ENCODE data around the gene PRR15L. TPM values are rescaled to one million over a fixed set of nuclear protein-coding genes. Genes with fewer than 3 reads are reported as not detected.
A peak's percentile ranks its signal among the peaks of the same experiment; 100 is the strongest.

Gene PRR15L
- total and polyA plus RNA-seq, 11 donors = 0.04 to 2.7 TPM; not detected in 9

GRCh38 chr17:47946516-47946915 is 11.2 kb downstream of the PRR15L start:
- Histone ChIP-seq H3K4me1 (peaks cover 5 to 62% (median 27%) of the 10 kb centered on the region in 12 donors), H3K36me3 (peaks cover 0 to 38% (median 21%) of the 10 kb centered on the region in 9 donors), H3K27me3 (no peaks in the 10 kb centered on the region), H3K27ac (peak overlapping the region in 3 of 12 donors; percentile 14 to 64 (median 52)), H3K9me3 (no peaks in the 10 kb centered on the region), H3K4me3 (no peak overlapping the region)
- 87 to 93% (median 91%) methylated on average over 6 of the region's 6 CpGs for WGBS, 4 donors
- TF ChIP-seq CTCF (IDR thresholded peaks at IDR 0.05) = no peak
- TF ChIP-seq POLR2A (IDR thresholded peaks at IDR 0.05) = no peak
- no peak for ATAC-seq
- DNase-seq = no peak
- intact Hi-C loops (cut with DNase I) = loop anchor here in 9 of 10 donors (5.0 to 10.0 kb wide), 3 partner anchors 49 to 104 kb away; partner anchors contain the start of genes SCRN2 (in 8 of the 9) and SP2 (in 2 of the 9)

- no peak for TF ChIP-seq POLR2A (IDR thresholded peaks at IDR 0.05)
- TF ChIP-seq CTCF (IDR thresholded peaks at IDR 0.05) = no peak
- 69 to 84% (median 74%) methylated on average over 5 to 10 of the region's 10 CpGs for WGBS, 4 donors
- Histone ChIP-seq H3K4me1 (peaks cover 5 to 65% (median 30%) of the 10 kb centered on the region in 12 donors), H3K9me3 (no peaks in the 10 kb centered on the region), H3K4me3 (no peak overlapping the region), H3K27me3 (no peaks in the 10 kb centered on the region), H3K36me3 (peaks cover 0 to 38% (median 21%) of the 10 kb centered on the region in 9 donors), H3K27ac (peak overlapping the region in 4 of 12 donors; percentile 11 to 64 (median 35))
- DNase-seq (peak in 1 of 5 donors; percentile 36), ATAC-seq (no peak)
- intact Hi-C loops (cut with DNase I) = loop anchor here in 9 of 10 donors (5.0 to 10.0 kb wide), 3 partner anchors 49 to 104 kb away; partner anchors contain the start of genes SCRN2 (in 8 of the 9) and SP2 (in 2 of the 9)
These were observed 11.9 kb downstream of the PRR15L start for GRCh38 chr17:47945529-47946508.

GRCh38 chr17:47945080-47945479 is 12.6 kb downstream of the PRR15L start:
- H3K27me3 ChIP-seq = no peaks in the 10 kb centered on the region
- ATAC-seq (no peak), DNase-seq (no peak)
- H3K4me3 ChIP-seq = no peak overlapping the region
- 74 to 82% (median 76%) methylated on average over 8 of the region's 8 CpGs for WGBS, 4 donors
- peaks cover 0 to 38% (median 21%) of the 10 kb centered on the region in 9 donors for H3K36me3 ChIP-seq
- H3K27ac ChIP-seq = peak overlapping the region in 2 of 12 donors; percentile 18 to 64
- H3K4me1 ChIP-seq = peaks cover 5 to 66% (median 32%) of the 10 kb centered on the region in 12 donors
- intact Hi-C loops (cut with DNase I) = loop anchor here in 9 of 10 donors (5.0 to 10.0 kb wide), 3 partner anchors 48 to 103 kb away; partner anchors contain the start of genes SCRN2 (in 8 of the 9) and SP2 (in 2 of the 9)
- TF ChIP-seq CTCF (IDR thresholded peaks at IDR 0.05) (no peak), POLR2A (IDR thresholded peaks at IDR 0.05) (no peak)
- H3K9me3 ChIP-seq = no peaks in the 10 kb centered on the region

Data from heart left ventricle (tissue), 16 donors.